GM12878 (cell line): ENCODE results near the gene ARHGAP11B.

Source experiments
- ATAC-seq: fragments of 200-7000 bp; cut with Tn5 transposase; 3 replicates; pipeline ENCODE4 v1.9.1; 2020; ENCODE audit warnings: mild to moderate bottlenecking, moderate library complexity
- BruUV-seq: library from RNA; stranded (reverse); fragments of 400-500 nt; replicated peaks from 2 replicates; lab custom pipeline; 2021; lab: Mats Ljungman, UMichigan
- CTCF ChIA-PET: fragments of 300-600 bp; sonication (Branson Sonifier 250); formaldehyde crosslinking; extraction: SDS; loops from one replicate; lab custom pipeline; 2021; ENCODE audit warnings: inconsistent platforms; lab: Yijun Ruan, JAX
- POLR2A ChIA-PET: fragments of 350-600 bp; formaldehyde crosslinking; extraction: SDS; loops from one replicate; lab custom pipeline; 2021; ENCODE audit warnings: inconsistent platforms; lab: Charles Lee
- RAD21 ChIA-PET: fragments of 300-600 bp; sonication (Branson Sonifier 250); formaldehyde crosslinking; loops from one replicate; lab custom pipeline; 2023; ENCODE audit warnings: antibody characterized with exemption; ENCODE audit not compliant: unreplicated experiment; lab: Charles Lee
- SMC1A ChIA-PET: fragments of 300-600 bp; sonication (Branson Sonifier 250); formaldehyde crosslinking; loops from one replicate; lab custom pipeline; 2023; ENCODE audit not compliant: unreplicated experiment, uncharacterized antibody; lab: Charles Lee
- DNase-seq: peaks from one replicate; pipeline ENCODE4 v3.0.0-alpha.2; 2011; ENCODE audit warnings: low read depth, low spot score
- FAIRE-seq: peaks from 3 replicates; lab custom pipeline; 2011; peaks lifted over from hg19 to GRCh38; lab: Jason Lieb, UNC
- H2AFZ ChIP-seq: 2 replicates; pipeline ENCODE4 v1.6.0; 2011; ENCODE audit warnings: low read depth, low read length, control low read depth; ENCODE audit not compliant: control insufficient read depth
- H3K27ac ChIP-seq: 2 replicates; pipeline ENCODE4 v1.5.1; 2011; ENCODE audit warnings: control low read depth; ENCODE audit not compliant: control insufficient read depth, insufficient read depth
- H3K27me3 ChIP-seq, 2 experiments: replicated peaks in 1 of 2; 2 replicates each; pipeline versions ENCODE4 v1.6.0 to v1.6.1; 2011; ENCODE audit warnings: low read length in 1 of 2; ENCODE audit not compliant: control insufficient read depth in 2 of 2, insufficient read depth in 2 of 2
- H3K36me3 ChIP-seq, 2 experiments: 2 replicates each; pipeline ENCODE4 v1.5.1; 2011; ENCODE audit warnings: low read length in 1 of 2; ENCODE audit not compliant: control insufficient read depth in 2 of 2, insufficient read depth in 2 of 2
- H3K4me1 ChIP-seq: 2 replicates; pipeline ENCODE4 v1.6.1; 2011; ENCODE audit warnings: mild to moderate bottlenecking, low read length, moderate library complexity, mixed read lengths; ENCODE audit not compliant: control insufficient read depth, insufficient read depth
- H3K4me2 ChIP-seq: 2 replicates; pipeline ENCODE4 v1.6.0; 2011; ENCODE audit warnings: control low read depth; ENCODE audit not compliant: control insufficient read depth, insufficient read depth
- H3K4me3 ChIP-seq: fragments of 200-600 bp; sonication (generic); 2 replicates; pipeline ENCODE4 v1.5.1; 2016
- H3K79me2 ChIP-seq: 2 replicates; pipeline ENCODE4 v1.6.0; 2011; ENCODE audit warnings: low read length; ENCODE audit not compliant: control insufficient read depth, insufficient read depth
- H3K9ac ChIP-seq: 2 replicates; pipeline ENCODE4 v1.8.0; 2011; ENCODE audit warnings: low read length, control low read depth, mixed read lengths; ENCODE audit not compliant: control insufficient read depth, insufficient read depth
- H3K9me3 ChIP-seq: replicated peaks from 3 replicates; pipeline ENCODE4 v1.5.1; 2011; ENCODE audit warnings: mild to moderate bottlenecking, low read length; ENCODE audit not compliant: control insufficient read depth, insufficient read depth
- H4K20me1 ChIP-seq: 2 replicates; pipeline ENCODE4 v1.6.0; 2011; ENCODE audit not compliant: control insufficient read depth, insufficient read depth
- BMI1 ChIP-seq: fragments of 450-650 bp; IDR thresholded peaks from 2 replicates; pipeline ENCODE4 v1.6.1; 2016; ENCODE audit warnings: mild to moderate bottlenecking, moderate library complexity, borderline replicate concordance
- CREM ChIP-seq: IDR thresholded peaks from 2 replicates; pipeline ENCODE4 v1.6.1; 2014; ENCODE audit warnings: antibody characterized with exemption, low read depth
- ETV6 ChIP-seq, 2 experiments: fragments of 450-650 bp in 1 of 2; IDR thresholded peaks in 1 of 2; conservative IDR thresholded peaks in 1 of 2; 2 replicates each; pipeline ENCODE4 v1.6.1; 2014; ENCODE audit warnings: antibody characterized with exemption in 1 of 2, borderline replicate concordance in 1 of 2, low read depth in 1 of 2, mild to moderate bottlenecking in 1 of 2, moderate library complexity in 1 of 2
- HDAC2 ChIP-seq: fragments of 200-600 bp; sonication (generic); IDR thresholded peaks from 2 replicates; pipeline ENCODE4 v1.6.1; 2017
- HDAC6 ChIP-seq: fragments of 200-600 bp; sonication (generic); IDR thresholded peaks from one replicate; pipeline ENCODE4 v1.8.0; 2017; ENCODE audit warnings: antibody characterized with exemption; ENCODE audit not compliant: unreplicated experiment
- MTA2 ChIP-seq: fragments of 450-650 bp; IDR thresholded peaks from 2 replicates; pipeline ENCODE4 v1.6.1; 2016; ENCODE audit warnings: low read depth, mild to moderate bottlenecking, moderate library complexity
- NFYB ChIP-seq: IDR thresholded peaks from 2 replicates; pipeline ENCODE4 v1.6.1; 2011; ENCODE audit warnings: low read depth, mild to moderate bottlenecking, low read length, improper control_type of control experiment, moderate library complexity; ENCODE audit not compliant: insufficient read depth
- NR2C1 ChIP-seq: fragments of 450-650 bp; IDR thresholded peaks from 2 replicates; pipeline ENCODE4 v1.6.1; 2017; ENCODE audit warnings: antibody characterized with exemption, mild to moderate bottlenecking, moderate library complexity
- NR2F1 ChIP-seq: fragments of 450-650 bp; conservative IDR thresholded peaks from 2 replicates; pipeline ENCODE4 v1.6.1; 2017; ENCODE audit warnings: mild to moderate bottlenecking
- RAD21 ChIP-seq: IDR thresholded peaks from 2 replicates; pipeline ENCODE4 v1.6.1; 2011; ENCODE audit warnings: mild to moderate bottlenecking, low read depth, low read length, moderate library complexity; ENCODE audit not compliant: insufficient read depth
- ZNF207 ChIP-seq: fragments of 450-650 bp; IDR thresholded peaks from 2 replicates; pipeline ENCODE4 v1.6.1; 2014; ENCODE audit warnings: antibody characterized with exemption, mild to moderate bottlenecking, borderline replicate concordance
- ZZZ3 ChIP-seq: IDR thresholded peaks from 2 replicates; pipeline ENCODE4 v1.6.1; 2011; ENCODE audit warnings: low read depth; ENCODE audit not compliant: control insufficient read depth, insufficient read length
- WGBS: methylation state at CpG from one replicate; pipeline ENCODE4 v1.1.6; 2016; ENCODE audit warnings: low lambda C conversion rate; ENCODE audit not compliant: insufficient replicate concordance, insufficient coverage; ENCODE audit errors: missing lambda C conversion rate; 5-methylcytosine and 5-hydroxymethylcytosine counted together
- in situ Hi-C: fragments of 300-500 bp; cut with MboI; formaldehyde crosslinking; loops from 9 replicates; pipeline ENCODE4 v1.14.3; 2018; ENCODE audit warnings: mixed read lengths
- intact Hi-C: fragments of 100-400 bp; cut with micrococcal nuclease; formaldehyde crosslinking; loops from one replicate; pipeline ENCODE4 v1.14.2; 2022; ENCODE audit not compliant: unreplicated experiment
- TF ChIP-seq, protein P1 (sequence below): fragments of 450-650 bp; formaldehyde crosslinking; IDR thresholded peaks from 2 replicates; pipeline ENCODE4 v1.5.0; 2022; ENCODE audit warnings: mild to moderate bottlenecking, missing genetic modification characterization
- TF ChIP-seq, protein P2 (sequence below): IDR thresholded peaks from 2 replicates; pipeline ENCODE4 v1.6.1; 2012; ENCODE audit warnings: low read length, inconsistent platforms
- TF ChIP-seq, protein P3 (sequence below): fragments of 150-350 bp; IDR thresholded peaks from 2 replicates; pipeline ENCODE4 v1.6.1; 2016; ENCODE audit warnings: low read depth, low read length

The ARHGAP11B gene

DNA sequence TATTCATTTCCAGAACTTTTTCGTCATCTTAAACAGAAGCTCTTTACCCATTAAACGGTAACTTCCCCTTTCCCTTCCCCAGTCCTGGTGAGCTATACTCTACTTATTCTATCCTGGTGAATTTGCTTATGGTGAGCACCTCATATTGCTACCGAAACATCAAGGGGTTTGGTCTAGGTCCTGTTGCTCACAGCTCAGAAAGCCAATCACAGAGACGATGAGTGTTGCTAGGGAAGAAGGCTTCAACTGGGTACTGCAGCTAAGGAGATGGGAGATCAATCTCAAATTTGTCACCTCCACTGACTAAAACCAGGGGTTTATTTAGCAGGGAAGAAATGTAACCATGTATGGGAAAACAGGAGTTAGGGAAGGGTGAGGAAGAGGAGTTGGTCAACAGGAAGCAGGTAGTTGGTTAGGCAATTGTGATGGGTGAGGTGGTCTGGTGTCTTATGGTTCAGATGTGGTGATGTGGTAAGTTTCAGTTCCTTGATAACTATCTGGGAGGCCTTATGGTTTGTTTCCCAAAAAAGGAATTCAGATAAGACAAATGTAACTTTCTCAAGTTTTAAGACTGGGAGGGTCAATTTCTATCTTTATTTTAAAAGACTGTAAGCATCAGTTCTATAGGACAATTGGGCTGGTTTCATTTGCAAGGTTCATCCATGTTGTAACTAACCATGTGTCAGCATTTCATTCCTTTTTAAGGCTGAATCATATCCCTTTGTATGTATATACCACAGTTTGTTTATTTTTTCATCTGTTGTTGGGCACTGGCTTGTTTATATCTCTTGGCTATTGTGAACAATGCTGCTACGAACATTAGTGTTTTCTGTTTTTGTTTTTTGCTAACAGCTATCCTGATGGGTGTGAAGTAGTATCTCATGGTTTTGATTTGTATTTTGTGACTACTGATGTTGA is 24.3 kb downstream of the ARHGAP11B start:
- peak; percentile 91 for FAIRE-seq
- Histone ChIP-seq H3K36me3 (peaks cover 4 to 11% of the 10 kb centered on the region in 2 experiments; a peak in 3 of 4 replicates), H3K9me3 (no peaks in the 10 kb centered on the region), H3K4me1 (peaks cover 20% of the 10 kb centered on the region), H3K4me3 (no peak overlapping the region), H3K27ac (peak overlapping the region; percentile 58), H2AFZ (peak overlapping the region; percentile 54), H3K79me2 (peaks cover 2% of the 10 kb centered on the region), H3K27me3 (no peaks in the 10 kb centered on the region), H4K20me1 (no peaks in the 10 kb centered on the region), H3K9ac (no peak overlapping the region), H3K4me2 (peak overlapping the region; percentile 71)
- BruUV-seq, result TSS peak; percentile 14
- peak; percentile 100 for ATAC-seq
- ChIA-PET CTCF (interaction anchor here (1.3 kb wide), 1 partner anchor 10 kb away, joined by 5 read pairs; no protein-coding TSS in a partner anchor), RAD21 (no interaction called here), SMC1A (no interaction called here), POLR2A (interaction anchor here (0.7 kb wide), 1 partner anchor 19 kb away, joined by 3 read pairs; no protein-coding TSS in a partner anchor)
- WGBS, result 22% methylated on average over 5 of the region's 5 CpGs
- intact Hi-C loops (no loop called here), in situ Hi-C loops (no loop called here)
- peak; percentile 69 for DNase-seq
- TF ChIP-seq ZZZ3 (no peak), NFYB (peak; percentile 44; the same call in 1 of the 2 replicates), MTA2 (peak; percentile 64), ZNF207 (no peak), NR2C1 (no peak), HDAC6 (no peak), RAD21 (no peak), CREM (peak; percentile 30; the same call in 1 of the 2 replicates), BMI1 (0 out of 2 replicates have a peak, but pooled peaks have one; percentile 16), HDAC2 (no peak), NR2F1 (no peak), ETV6 (conservative IDR thresholded peaks at IDR 0.05 in 1 of 2, IDR thresholded peaks at IDR 0.05 in 1 of 2; ENCODE audit: borderline replicate concordance in 1 of 2, low read depth in 1 of 2) (peak in 1 of 2 experiments; percentile 75; a peak in 2 of 4 replicates)
- TF ChIP-seq, protein P1, sequence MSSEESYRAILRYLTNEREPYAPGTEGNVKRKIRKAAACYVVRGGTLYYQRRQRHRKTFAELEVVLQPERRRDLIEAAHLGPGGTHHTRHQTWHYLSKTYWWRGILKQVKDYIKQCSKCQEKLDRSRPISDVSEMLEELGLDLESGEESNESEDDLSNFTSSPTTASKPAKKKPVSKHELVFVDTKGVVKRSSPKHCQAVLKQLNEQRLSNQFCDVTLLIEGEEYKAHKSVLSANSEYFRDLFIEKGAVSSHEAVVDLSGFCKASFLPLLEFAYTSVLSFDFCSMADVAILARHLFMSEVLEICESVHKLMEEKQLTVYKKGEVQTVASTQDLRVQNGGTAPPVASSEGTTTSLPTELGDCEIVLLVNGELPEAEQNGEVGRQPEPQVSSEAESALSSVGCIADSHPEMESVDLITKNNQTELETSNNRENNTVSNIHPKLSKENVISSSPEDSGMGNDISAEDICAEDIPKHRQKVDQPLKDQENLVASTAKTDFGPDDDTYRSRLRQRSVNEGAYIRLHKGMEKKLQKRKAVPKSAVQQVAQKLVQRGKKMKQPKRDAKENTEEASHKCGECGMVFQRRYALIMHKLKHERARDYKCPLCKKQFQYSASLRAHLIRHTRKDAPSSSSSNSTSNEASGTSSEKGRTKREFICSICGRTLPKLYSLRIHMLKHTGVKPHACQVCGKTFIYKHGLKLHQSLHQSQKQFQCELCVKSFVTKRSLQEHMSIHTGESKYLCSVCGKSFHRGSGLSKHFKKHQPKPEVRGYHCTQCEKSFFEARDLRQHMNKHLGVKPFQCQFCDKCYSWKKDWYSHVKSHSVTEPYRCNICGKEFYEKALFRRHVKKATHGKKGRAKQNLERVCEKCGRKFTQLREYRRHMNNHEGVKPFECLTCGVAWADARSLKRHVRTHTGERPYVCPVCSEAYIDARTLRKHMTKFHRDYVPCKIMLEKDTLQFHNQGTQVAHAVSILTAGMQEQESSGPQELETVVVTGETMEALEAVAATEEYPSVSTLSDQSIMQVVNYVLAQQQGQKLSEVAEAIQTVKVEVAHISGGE (CRISPR knock-in tag), result no peak
- TF ChIP-seq, protein P2, sequence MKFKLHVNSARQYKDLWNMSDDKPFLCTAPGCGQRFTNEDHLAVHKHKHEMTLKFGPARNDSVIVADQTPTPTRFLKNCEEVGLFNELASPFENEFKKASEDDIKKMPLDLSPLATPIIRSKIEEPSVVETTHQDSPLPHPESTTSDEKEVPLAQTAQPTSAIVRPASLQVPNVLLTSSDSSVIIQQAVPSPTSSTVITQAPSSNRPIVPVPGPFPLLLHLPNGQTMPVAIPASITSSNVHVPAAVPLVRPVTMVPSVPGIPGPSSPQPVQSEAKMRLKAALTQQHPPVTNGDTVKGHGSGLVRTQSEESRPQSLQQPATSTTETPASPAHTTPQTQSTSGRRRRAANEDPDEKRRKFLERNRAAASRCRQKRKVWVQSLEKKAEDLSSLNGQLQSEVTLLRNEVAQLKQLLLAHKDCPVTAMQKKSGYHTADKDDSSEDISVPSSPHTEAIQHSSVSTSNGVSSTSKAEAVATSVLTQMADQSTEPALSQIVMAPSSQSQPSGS, result peak; percentile 55
- TF ChIP-seq, protein P3, sequence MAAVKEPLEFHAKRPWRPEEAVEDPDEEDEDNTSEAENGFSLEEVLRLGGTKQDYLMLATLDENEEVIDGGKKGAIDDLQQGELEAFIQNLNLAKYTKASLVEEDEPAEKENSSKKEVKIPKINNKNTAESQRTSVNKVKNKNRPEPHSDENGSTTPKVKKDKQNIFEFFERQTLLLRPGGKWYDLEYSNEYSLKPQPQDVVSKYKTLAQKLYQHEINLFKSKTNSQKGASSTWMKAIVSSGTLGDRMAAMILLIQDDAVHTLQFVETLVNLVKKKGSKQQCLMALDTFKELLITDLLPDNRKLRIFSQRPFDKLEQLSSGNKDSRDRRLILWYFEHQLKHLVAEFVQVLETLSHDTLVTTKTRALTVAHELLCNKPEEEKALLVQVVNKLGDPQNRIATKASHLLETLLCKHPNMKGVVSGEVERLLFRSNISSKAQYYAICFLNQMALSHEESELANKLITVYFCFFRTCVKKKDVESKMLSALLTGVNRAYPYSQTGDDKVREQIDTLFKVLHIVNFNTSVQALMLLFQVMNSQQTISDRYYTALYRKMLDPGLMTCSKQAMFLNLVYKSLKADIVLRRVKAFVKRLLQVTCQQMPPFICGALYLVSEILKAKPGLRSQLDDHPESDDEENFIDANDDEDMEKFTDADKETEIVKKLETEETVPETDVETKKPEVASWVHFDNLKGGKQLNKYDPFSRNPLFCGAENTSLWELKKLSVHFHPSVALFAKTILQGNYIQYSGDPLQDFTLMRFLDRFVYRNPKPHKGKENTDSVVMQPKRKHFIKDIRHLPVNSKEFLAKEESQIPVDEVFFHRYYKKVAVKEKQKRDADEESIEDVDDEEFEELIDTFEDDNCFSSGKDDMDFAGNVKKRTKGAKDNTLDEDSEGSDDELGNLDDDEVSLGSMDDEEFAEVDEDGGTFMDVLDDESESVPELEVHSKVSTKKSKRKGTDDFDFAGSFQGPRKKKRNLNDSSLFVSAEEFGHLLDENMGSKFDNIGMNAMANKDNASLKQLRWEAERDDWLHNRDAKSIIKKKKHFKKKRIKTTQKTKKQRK, result no peak
